Measurements from ENCODE around the gene PSG4. TPM values are rescaled to one million over a fixed set of nuclear protein-coding genes. Genes with fewer than 3 reads are reported as not detected.
"Not testable (repeated sequence)": the region's sequence is repeated elsewhere in the genome, so short reads cannot be mapped to it uniquely, and the experiment has no call there.

Gene PSG4
- total RNA-seq, 1 donor from 2014 or later, result not detected

- DNase-seq (ENCODE audit: low spot score); intact Hi-C loops (cut with DNase I): not testable (repeated sequence)
Measured at GRCh38 chr19:43201337-43201801, 4.1 kb downstream of the PSG4 start.

GRCh38 chr19:43198686-43199419 lies 6.6 kb downstream of the PSG4 start:
- DNase-seq (ENCODE audit: low spot score); intact Hi-C loops (cut with DNase I): not testable (repeated sequence)

GRCh38 chr19:43197666-43198397 lies 7.6 kb downstream of the PSG4 start:
- intact Hi-C loops (cut with DNase I); DNase-seq (ENCODE audit: low spot score): not testable (repeated sequence)

- intact Hi-C loops (cut with DNase I); DNase-seq (ENCODE audit: low spot score): not testable (repeated sequence)
Measured at GRCh38 chr19:43194397-43194796, 11.0 kb downstream of the PSG4 start.

GRCh38 chr19:43192381-43193155 lies 12.9 kb downstream of the PSG4 start:
- intact Hi-C loops (cut with DNase I); DNase-seq (ENCODE audit: low spot score): not testable (repeated sequence)

GRCh38 chr19:43188092-43188491 lies 17.3 kb downstream of the PSG4 start:
- intact Hi-C loops (cut with DNase I); DNase-seq (ENCODE audit: low spot score): not testable (repeated sequence)

- intact Hi-C loops (cut with DNase I); DNase-seq (ENCODE audit: low spot score): not testable (repeated sequence)
Measured at GRCh38 chr19:43186311-43186935, 19.0 kb downstream of the PSG4 start, which contains the start of gene PSG5. Gene PSG5 (minus strand): TSS chr19:43186536. CDS start chr19:43186405, 131 bp downstream.

GRCh38 chr19:43181869-43182771 lies 23.3 kb downstream of the PSG4 start:
- DNase-seq (ENCODE audit: low spot score); intact Hi-C loops (cut with DNase I): not testable (repeated sequence)

GRCh38 chr19:43179569-43180147 lies 25.8 kb downstream of the PSG4 start:
- intact Hi-C loops (cut with DNase I), result not testable (repeated sequence)

GRCh38 chr19:43178577-43178976 lies 26.9 kb downstream of the PSG4 start:
- intact Hi-C loops (cut with DNase I); DNase-seq (ENCODE audit: low spot score): not testable (repeated sequence)

More at GRCh38 chr19:43179569-43180147, 25.8 kb downstream of the PSG4 start:
- not testable (repeated sequence) for DNase-seq (ENCODE audit: low spot score)

GRCh38 chr19:43165906-43166305 lies 39.5 kb downstream of the PSG4 start:
- DNase-seq (ENCODE audit: low spot score), result not testable (repeated sequence)

GRCh38 chr19:43163135-43163534 lies 42.3 kb downstream of the PSG4 start:
- DNase-seq (ENCODE audit: low spot score); intact Hi-C loops (cut with DNase I): not testable (repeated sequence)

More at GRCh38 chr19:43165906-43166305, 39.5 kb downstream of the PSG4 start:
- intact Hi-C loops (cut with DNase I), result not testable (repeated sequence)

GRCh38 chr19:43162261-43162660 lies 43.2 kb downstream of the PSG4 start:
- DNase-seq (ENCODE audit: low spot score); intact Hi-C loops (cut with DNase I): not testable (repeated sequence)

GRCh38 chr19:43152214-43152613 lies 53.2 kb downstream of the PSG4 start:
- DNase-seq (ENCODE audit: low spot score), result no peak
- intact Hi-C loops (cut with DNase I), result no loop called here

GRCh38 chr19:43149788-43150187 lies 55.6 kb downstream of the PSG4 start:
- intact Hi-C loops (cut with DNase I); DNase-seq (ENCODE audit: low spot score): not testable (repeated sequence)

GRCh38 chr19:43148233-43148632 lies 57.2 kb downstream of the PSG4 start:
- intact Hi-C loops (cut with DNase I), result no loop called here
- no peak for DNase-seq (ENCODE audit: low spot score)
